ENCODE results near the gene SETD6.

DNA sequence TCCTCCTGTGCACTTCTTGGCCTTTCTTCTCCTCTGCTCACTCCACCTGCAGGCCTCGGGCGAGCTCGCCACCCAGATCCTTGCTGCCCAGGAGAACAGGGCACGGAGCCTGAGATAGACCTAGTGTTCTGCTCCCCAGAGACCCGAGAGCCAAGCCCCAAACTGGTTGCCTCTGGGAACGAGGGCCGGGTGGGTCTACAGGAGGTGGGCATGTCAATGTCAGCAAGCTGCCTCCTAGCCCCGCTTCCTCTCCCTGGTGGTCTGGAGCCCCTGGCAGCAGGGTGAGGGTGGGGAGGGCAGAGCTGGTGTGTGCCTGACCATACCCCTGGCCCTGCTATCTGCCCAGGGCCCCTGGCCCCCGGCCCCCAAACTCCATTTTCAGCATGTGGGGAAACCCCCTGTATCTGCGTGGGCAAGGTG is 16.2 kb upstream of the SETD6 start:
- TF ChIP-seq, protein P1, sequence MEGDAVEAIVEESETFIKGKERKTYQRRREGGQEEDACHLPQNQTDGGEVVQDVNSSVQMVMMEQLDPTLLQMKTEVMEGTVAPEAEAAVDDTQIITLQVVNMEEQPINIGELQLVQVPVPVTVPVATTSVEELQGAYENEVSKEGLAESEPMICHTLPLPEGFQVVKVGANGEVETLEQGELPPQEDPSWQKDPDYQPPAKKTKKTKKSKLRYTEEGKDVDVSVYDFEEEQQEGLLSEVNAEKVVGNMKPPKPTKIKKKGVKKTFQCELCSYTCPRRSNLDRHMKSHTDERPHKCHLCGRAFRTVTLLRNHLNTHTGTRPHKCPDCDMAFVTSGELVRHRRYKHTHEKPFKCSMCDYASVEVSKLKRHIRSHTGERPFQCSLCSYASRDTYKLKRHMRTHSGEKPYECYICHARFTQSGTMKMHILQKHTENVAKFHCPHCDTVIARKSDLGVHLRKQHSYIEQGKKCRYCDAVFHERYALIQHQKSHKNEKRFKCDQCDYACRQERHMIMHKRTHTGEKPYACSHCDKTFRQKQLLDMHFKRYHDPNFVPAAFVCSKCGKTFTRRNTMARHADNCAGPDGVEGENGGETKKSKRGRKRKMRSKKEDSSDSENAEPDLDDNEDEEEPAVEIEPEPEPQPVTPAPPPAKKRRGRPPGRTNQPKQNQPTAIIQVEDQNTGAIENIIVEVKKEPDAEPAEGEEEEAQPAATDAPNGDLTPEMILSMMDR (IDR thresholded peaks at IDR 0.05), result no peak
- no peak for TF ChIP-seq POLR2A (IDR thresholded peaks at IDR 0.05)

Measured in testis (tissue), 2 donors.